Measurements from ENCODE around the gene ATF4. TPM values are rescaled to one million over a fixed set of nuclear protein-coding genes. Genes with fewer than 3 reads are reported as not detected.

The ATF4 gene
- total and polyA plus RNA-seq, 2 donors (not counting 3 experiments of a cell fraction or from before 2014, with no cell fraction given), result 312 to 668 TPM

- no peak overlapping the region for H3K27ac ChIP-seq (ENCODE audit: insufficient read depth, low read depth, low read length)
- no peaks in the 10 kb centered on the region for H3K9me1 ChIP-seq (replicated peaks; ENCODE audit: control insufficient read depth, extremely low read depth, insufficient read depth, low read length)
- intact Hi-C loops (cut with micrococcal nuclease) (no loop called here), dilution Hi-C loops (cut with MboI; ENCODE audit: extremely low pct_ligation_motif_present, low sequenced_read_pairs) (no loop called here)
- no peaks in the 10 kb centered on the region for H3K9me3 ChIP-seq (replicated peaks; ENCODE audit: control insufficient read depth, insufficient read depth, low read length)
- DNase-seq (ENCODE audit: low read depth, low spot score) (no peak), FAIRE-seq (no peak)
- no peak overlapping the region for H3K9ac ChIP-seq (replicated peaks; ENCODE audit: extremely low read depth, insufficient read depth, low read length)
- H2AFZ ChIP-seq (ENCODE audit: low read depth, low read length), result no peak overlapping the region
- H4K20me1 ChIP-seq (replicated peaks; ENCODE audit: control insufficient read depth, extremely low read depth, insufficient read depth, low read length), result no peaks in the 10 kb centered on the region
- no peak overlapping the region for H3K4me3 ChIP-seq (replicated peaks in 1 of 3; ENCODE audit: insufficient read depth in 1 of 3, low read depth in 1 of 3, low read length in 3 of 3)
- H3K27me3 ChIP-seq (ENCODE audit: control insufficient read depth in 2 of 2, insufficient read depth in 2 of 2, low read length in 2 of 2), result no peaks in the 10 kb centered on the region
- TF ChIP-seq JUN (IDR thresholded peaks at IDR 0.05; ENCODE audit: borderline replicate concordance, insufficient read depth, insufficient read length, low read depth) (no peak), FOS (IDR thresholded peaks at IDR 0.05; ENCODE audit: borderline replicate concordance, insufficient read depth, low read length) (no peak), MYC (IDR thresholded peaks at IDR 0.05; ENCODE audit: low read depth, low read length) (no peak), POLR2AphosphoS5 (IDR thresholded peaks at IDR 0.05; ENCODE audit: insufficient read depth, low read depth, low read length) (no peak), GATA2 (IDR thresholded peaks at IDR 0.05; ENCODE audit: insufficient read depth, insufficient read length, low read depth, low read length) (no peak), EZH2 (IDR thresholded peaks at IDR 0.05; ENCODE audit: borderline replicate concordance, low read depth, low read length, severe bottlenecking) (no peak), MAX (IDR thresholded peaks at IDR 0.05; ENCODE audit: insufficient read depth, insufficient read length) (no peak), CTCF (IDR thresholded peaks at IDR 0.05; ENCODE audit: extremely low read depth in 1 of 2, insufficient read depth in 1 of 2, low read depth in 1 of 2, low read length in 2 of 2) (no peak), POLR2A (IDR thresholded peaks at IDR 0.05; ENCODE audit: low read depth, low read length) (no peak)
- BruUV-seq (replicated peaks), result no TSS peak
- H3K36me3 ChIP-seq (ENCODE audit: control insufficient read depth in 2 of 2, extremely low read depth in 1 of 2, insufficient read depth in 2 of 2, low read length in 2 of 2), result no peaks in the 10 kb centered on the region
- H3K4me1 ChIP-seq (ENCODE audit: control insufficient read depth, extremely low read depth, insufficient read depth, low read length), result no peaks in the 10 kb centered on the region
- POLR2A ChIA-PET, result no interaction called here
- H3K4me2 ChIP-seq (ENCODE audit: insufficient read depth, low read length), result no peak overlapping the region
- CTCF ChIA-PET, result interaction anchor here (1.0 to 1.7 kb wide), 3 partner anchors 10 to 478 kb away, joined by 3 to 5 read pairs (median 5); no protein-coding TSS in a partner anchor
- H3K79me2 ChIP-seq (ENCODE audit: control insufficient read depth, insufficient read depth, low read length), result no peaks in the 10 kb centered on the region
Measured at GRCh38 chr22:39547587-39547947, 27.2 kb downstream of the ATF4 start.
